HCT116 (cell line): ENCODE data around the gene KCNAB2.

Experiments
- CTCF ChIP-seq, 3 experiments: fragments of 200-600 bp in 1 of 3; sonication (generic) in 1 of 3; IDR thresholded peaks in 2 of 3; conservative IDR thresholded peaks in 1 of 3; 2 replicates each; pipeline ENCODE4 v1.5.1; 2012 to 2017; ENCODE audit warnings: low read depth in 2 of 3, low read length in 2 of 3, antibody characterized with exemption in 1 of 3, borderline replicate concordance in 1 of 3, control low read depth in 1 of 3, mild to moderate bottlenecking in 1 of 3, mixed read lengths in 1 of 3, mixed run types in 1 of 3, moderate library complexity in 1 of 3; ENCODE audit not compliant: insufficient read depth in 1 of 3
- EGR1 ChIP-seq: IDR thresholded peaks from 2 replicates; pipeline ENCODE4 v1.6.1; 2012; ENCODE audit warnings: low read depth
- POLR2A ChIP-seq: IDR thresholded peaks from 2 replicates; pipeline ENCODE4 v1.7.0; 2011; ENCODE audit warnings: borderline replicate concordance; ENCODE audit not compliant: insufficient read depth, insufficient read length; ENCODE audit errors: extremely low read depth
- SIN3A ChIP-seq: IDR thresholded peaks from 2 replicates; pipeline ENCODE4 v1.6.1; 2012; ENCODE audit warnings: low read depth
- ZNF274 ChIP-seq: fragments of 200-500 bp; sonication (Bioruptor generic); IDR thresholded peaks from 2 replicates; pipeline ENCODE4 v1.6.1; 2014; ENCODE audit warnings: mild to moderate bottlenecking, low read depth, low read length, inconsistent platforms
- TF ChIP-seq, protein P1 (sequence below): IDR thresholded peaks from 2 replicates; pipeline ENCODE4 v1.6.1; 2012

DNA sequence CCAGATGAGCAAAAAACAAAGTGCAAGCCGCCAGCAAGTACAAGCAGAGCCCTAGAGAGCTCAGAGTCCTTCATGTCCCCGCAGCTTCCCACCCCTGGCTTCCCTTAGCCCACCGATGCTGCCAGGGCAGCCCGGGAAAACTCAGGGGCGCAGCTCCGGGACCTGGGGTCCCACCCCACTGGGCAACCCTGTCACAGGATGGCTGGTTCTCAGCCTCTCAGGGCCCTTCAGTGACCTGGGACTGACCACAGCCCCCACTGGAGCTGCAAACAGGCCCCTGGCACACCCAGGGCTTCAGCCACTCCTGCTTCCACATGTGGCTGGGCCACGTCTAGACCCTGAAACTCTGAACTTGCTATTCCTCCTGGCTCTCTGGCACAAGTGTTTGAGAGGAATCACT is 84.9 kb downstream of the KCNAB2 start:
- no peak for TF ChIP-seq CTCF (IDR thresholded peaks at IDR 0.05 in 2 of 3, conservative IDR thresholded peaks at IDR 0.05 in 1 of 3; ENCODE audit: borderline replicate concordance in 1 of 3, insufficient read depth in 1 of 3, low read depth in 2 of 3, low read length in 2 of 3)
- no peak for TF ChIP-seq EGR1
- no peak for TF ChIP-seq POLR2A
- TF ChIP-seq, protein P1, sequence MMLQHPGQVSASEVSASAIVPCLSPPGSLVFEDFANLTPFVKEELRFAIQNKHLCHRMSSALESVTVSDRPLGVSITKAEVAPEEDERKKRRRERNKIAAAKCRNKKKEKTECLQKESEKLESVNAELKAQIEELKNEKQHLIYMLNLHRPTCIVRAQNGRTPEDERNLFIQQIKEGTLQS: no peak
- no peak for TF ChIP-seq ZNF274
- no peak for TF ChIP-seq SIN3A
